WTC11 (cell line): Measurements from ENCODE around the gene C1QB. TPM values are rescaled to one million over a fixed set of nuclear protein-coding genes. Genes with fewer than 3 reads are reported as not detected.

Source experiments
- ATAC-seq: fragments of 200-7000 bp; cut with Tn5 transposase; 2 replicates; pipeline ENCODE4 v1.10.0; 2021; ENCODE audit warnings: mild to moderate bottlenecking, moderate library complexity
- CTCF ChIA-PET: fragments of 300-600 bp; sonication (Branson Sonifier 250); formaldehyde crosslinking; loops from one replicate; lab custom pipeline; 2021; ENCODE audit warnings: antibody characterized with exemption; lab: Charles Lee
- POLR2A ChIA-PET: fragments of 350-600 bp; sonication (Branson Sonifier 250); formaldehyde crosslinking; loops from one replicate; lab custom pipeline; 2021; ENCODE audit warnings: antibody characterized with exemption; lab: Charles Lee
- DNase-seq: peaks from one replicate; pipeline ENCODE4 v3.0.0; 2021; ENCODE audit warnings: low spot score
- H3K27ac Mint-ChIP-seq: 2 replicates; pipeline ENCODE4 v1.8.0; 2021; ENCODE audit warnings: mixed read lengths
- H3K27me3 Mint-ChIP-seq: 2 replicates; pipeline ENCODE4 v1.8.0; 2021; ENCODE audit warnings: low read depth, mild to moderate bottlenecking, moderate library complexity, mixed read lengths
- H3K36me3 Mint-ChIP-seq: 2 replicates; pipeline ENCODE4 v1.8.0; 2021; ENCODE audit warnings: mixed read lengths
- H3K4me1 Mint-ChIP-seq: 2 replicates; pipeline ENCODE4 v1.8.0; 2022; ENCODE audit warnings: mixed read lengths
- H3K4me3 Mint-ChIP-seq: 2 replicates; pipeline ENCODE4 v1.8.0; 2021; ENCODE audit warnings: mild to moderate bottlenecking, moderate library complexity, mixed read lengths
- H3K9me3 Mint-ChIP-seq: 2 replicates; pipeline ENCODE4 v1.8.0; 2021; ENCODE audit warnings: mixed read lengths
- AFF4 ChIP-seq: sonication (generic); formaldehyde crosslinking; IDR thresholded peaks from 2 replicates; pipeline ENCODE4 v1.8.1; 2023; ENCODE audit warnings: mild to moderate bottlenecking, missing genetic modification reagents, borderline replicate concordance
- CTCF ChIP-seq: fragments of 200-600 bp; IDR thresholded peaks from 2 replicates; pipeline ENCODE4 v1.8.0; 2022; ENCODE audit warnings: antibody characterized with exemption
- GTF2I ChIP-seq: fragments of 250-450 bp; sonication (Bioruptor Pico); conservative IDR thresholded peaks from 2 replicates; pipeline ENCODE4 v1.4.0; 2021; ENCODE audit warnings: mild to moderate bottlenecking
- IRF1 ChIP-seq: sonication (generic); formaldehyde crosslinking; IDR thresholded peaks from 2 replicates; pipeline ENCODE4 v1.8.0; 2023; ENCODE audit warnings: missing genetic modification reagents
- NFYB ChIP-seq: sonication (generic); formaldehyde crosslinking; conservative IDR thresholded peaks from 2 replicates; pipeline ENCODE4 v1.8.0; 2022; ENCODE audit warnings: low read depth, missing genetic modification reagents
- PREB ChIP-seq: sonication (generic); formaldehyde crosslinking; IDR thresholded peaks from 2 replicates; pipeline ENCODE4 v1.8.1; 2022; ENCODE audit warnings: mild to moderate bottlenecking, missing genetic modification reagents, moderate library complexity, borderline replicate concordance
- RORB ChIP-seq: fragments of 250-450 bp; sonication (Bioruptor Pico); IDR thresholded peaks from 2 replicates; pipeline ENCODE4 v1.9.0; 2021; ENCODE audit warnings: mild to moderate bottlenecking
- SMAD3 ChIP-seq: sonication (generic); formaldehyde crosslinking; IDR thresholded peaks from 2 replicates; pipeline ENCODE4 v1.8.0; 2022; ENCODE audit warnings: missing genetic modification reagents, mild to moderate bottlenecking, borderline replicate concordance
- ZNF281 ChIP-seq: sonication (generic); formaldehyde crosslinking; IDR thresholded peaks from 2 replicates; pipeline ENCODE4 v1.8.0; 2023; ENCODE audit warnings: mild to moderate bottlenecking, missing genetic modification reagents
- ZNF423 ChIP-seq: fragments of 250-450 bp; sonication (Bioruptor Pico); IDR thresholded peaks from 2 replicates; pipeline ENCODE4 v2.1.2; 2022; ENCODE audit warnings: mild to moderate bottlenecking, moderate library complexity
- total RNA-seq: library from RNA; stranded (reverse); gene quantifications from 3 replicates; pipeline ENCODE4 v1.2.3, GENCODE V29; 2021

Gene C1QB
- total RNA-seq, 1 experiment from 2014 or later = 0.61 TPM

GRCh38 chr1:22702296-22703085, 49.5 kb downstream of the C1QB start (continued):
- TF ChIP-seq PREB (no peak), ZNF281 (CRISPR knock-in tag) (no peak), SMAD3 (CRISPR knock-in tag) (no peak), ZNF423 (no peak), NFYB (CRISPR knock-in tag) (no peak), IRF1 (no peak), AFF4 (CRISPR knock-in tag) (no peak)

- peaks cover 7% of the 10 kb centered on the region for H3K27me3 Mint-ChIP-seq
Measured at GRCh38 chr1:22704440-22705067, 51.5 kb downstream of the C1QB start.

More at GRCh38 chr1:22704440-22705067, 51.5 kb downstream of the C1QB start:
- Mint-ChIP-seq H3K4me1 (0 out of 2 replicates have a peak, but pooled peaks cover 7% of the 10 kb centered on the region), H3K4me3 (no peak overlapping the region), H3K27ac (no peak overlapping the region), H3K9me3 (no peaks in the 10 kb centered on the region), H3K36me3 (no peaks in the 10 kb centered on the region)
- DNase-seq (peak; percentile 86), ATAC-seq (peak; percentile 95)
- CTCF ChIA-PET = interaction anchor here (0.5 to 4.3 kb wide), 74 partner anchors 9 to 792 kb away, joined by 3 to 48 read pairs (median 4); partner anchors contain the start of gene HTR1D
- POLR2A ChIA-PET = no interaction called here
- TF ChIP-seq GTF2I = 0 out of 2 replicates have a peak, but pooled peaks have one; percentile 55
- peak; percentile 81 for TF ChIP-seq CTCF
- no peak for TF ChIP-seq RORB
